ENCODE measurements around the gene TRPM2. TPM values are rescaled to one million over a fixed set of nuclear protein-coding genes. Genes with fewer than 3 reads are reported as not detected.
A peak's percentile ranks its signal among the peaks of the same experiment; 100 is the strongest.
"Not testable (repeated sequence)": the region's sequence is repeated elsewhere in the genome, so short reads cannot be mapped to it uniquely, and the experiment has no call there.

Gene TRPM2
- total and polyA plus RNA-seq, 8 donors: 0.46 to 8.7 (median 2.6) TPM

DNA sequence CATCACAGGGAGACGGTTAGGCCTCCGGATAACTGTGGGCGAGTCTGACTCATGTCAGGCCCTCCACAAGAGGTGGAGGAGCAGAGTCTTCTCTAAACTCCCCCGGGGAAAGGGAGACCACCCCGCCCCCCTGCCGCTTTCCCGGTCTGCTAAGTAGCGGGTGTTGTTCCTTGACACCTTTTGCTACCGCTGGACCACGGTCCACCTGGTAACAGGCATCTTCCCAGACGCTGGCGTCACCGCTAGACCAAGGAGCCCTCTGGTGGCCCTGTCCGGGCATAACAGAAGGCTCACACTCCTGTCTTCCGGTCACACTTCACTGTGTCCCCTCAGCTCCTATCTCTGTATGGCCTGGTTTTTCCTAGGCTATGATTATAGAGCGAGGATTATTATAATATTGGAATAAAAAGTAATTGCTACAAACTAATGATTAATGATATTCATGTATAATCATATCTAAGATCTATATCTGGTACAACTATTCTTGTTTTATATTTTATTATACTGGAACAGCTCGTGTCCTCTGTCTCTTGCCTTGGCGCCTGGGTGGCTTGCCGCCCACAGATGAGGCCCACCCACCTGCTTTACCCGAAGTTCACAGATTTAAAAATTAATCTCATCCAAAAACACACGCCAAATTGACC lies 126.3 kb downstream of the TRPM2 start:
- DNase-seq (peak in 4 of 6 donors; percentile 50 to 74 (median 58)), ATAC-seq (peak in 1 of 4 donors; percentile 35)
- H3K27ac ChIP-seq; H3K9me3 ChIP-seq; H3K4me3 ChIP-seq; H3K36me3 ChIP-seq; H3K27me3 ChIP-seq; FAIRE-seq; intact Hi-C loops (cut with DNase I); H3K4me1 ChIP-seq: not testable (repeated sequence)
- WGBS, 2 donors: 42 to 46% methylated on average over 19 to 21 of the region's 21 CpGs
- TF ChIP-seq, protein P1, sequence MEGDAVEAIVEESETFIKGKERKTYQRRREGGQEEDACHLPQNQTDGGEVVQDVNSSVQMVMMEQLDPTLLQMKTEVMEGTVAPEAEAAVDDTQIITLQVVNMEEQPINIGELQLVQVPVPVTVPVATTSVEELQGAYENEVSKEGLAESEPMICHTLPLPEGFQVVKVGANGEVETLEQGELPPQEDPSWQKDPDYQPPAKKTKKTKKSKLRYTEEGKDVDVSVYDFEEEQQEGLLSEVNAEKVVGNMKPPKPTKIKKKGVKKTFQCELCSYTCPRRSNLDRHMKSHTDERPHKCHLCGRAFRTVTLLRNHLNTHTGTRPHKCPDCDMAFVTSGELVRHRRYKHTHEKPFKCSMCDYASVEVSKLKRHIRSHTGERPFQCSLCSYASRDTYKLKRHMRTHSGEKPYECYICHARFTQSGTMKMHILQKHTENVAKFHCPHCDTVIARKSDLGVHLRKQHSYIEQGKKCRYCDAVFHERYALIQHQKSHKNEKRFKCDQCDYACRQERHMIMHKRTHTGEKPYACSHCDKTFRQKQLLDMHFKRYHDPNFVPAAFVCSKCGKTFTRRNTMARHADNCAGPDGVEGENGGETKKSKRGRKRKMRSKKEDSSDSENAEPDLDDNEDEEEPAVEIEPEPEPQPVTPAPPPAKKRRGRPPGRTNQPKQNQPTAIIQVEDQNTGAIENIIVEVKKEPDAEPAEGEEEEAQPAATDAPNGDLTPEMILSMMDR (IDR thresholded peaks at IDR 0.05): peak in 3 of 4 donors; percentile 27 to 52 (median 33)

GRCh38 chr21:44480200-44481053 lies 127.0 kb downstream of the TRPM2 start:
- intact Hi-C loops (cut with DNase I): no loop called here
- H3K4me3 ChIP-seq: no peak overlapping the region
- TF ChIP-seq, protein P1 (IDR thresholded peaks at IDR 0.05): no peak
- ATAC-seq: no peak
- no peaks in the 10 kb centered on the region for H3K36me3 ChIP-seq
- WGBS, 2 donors: 81 to 82% methylated on average over 16 of the region's 16 CpGs
- H3K27ac ChIP-seq: no peak overlapping the region
- H3K27me3 ChIP-seq: no peaks in the 10 kb centered on the region
- peak in 1 of 6 donors; percentile 57 for DNase-seq
- H3K4me1 ChIP-seq: no peaks in the 10 kb centered on the region
- FAIRE-seq: no peak
- H3K9me3 ChIP-seq: no peaks in the 10 kb centered on the region

DNA sequence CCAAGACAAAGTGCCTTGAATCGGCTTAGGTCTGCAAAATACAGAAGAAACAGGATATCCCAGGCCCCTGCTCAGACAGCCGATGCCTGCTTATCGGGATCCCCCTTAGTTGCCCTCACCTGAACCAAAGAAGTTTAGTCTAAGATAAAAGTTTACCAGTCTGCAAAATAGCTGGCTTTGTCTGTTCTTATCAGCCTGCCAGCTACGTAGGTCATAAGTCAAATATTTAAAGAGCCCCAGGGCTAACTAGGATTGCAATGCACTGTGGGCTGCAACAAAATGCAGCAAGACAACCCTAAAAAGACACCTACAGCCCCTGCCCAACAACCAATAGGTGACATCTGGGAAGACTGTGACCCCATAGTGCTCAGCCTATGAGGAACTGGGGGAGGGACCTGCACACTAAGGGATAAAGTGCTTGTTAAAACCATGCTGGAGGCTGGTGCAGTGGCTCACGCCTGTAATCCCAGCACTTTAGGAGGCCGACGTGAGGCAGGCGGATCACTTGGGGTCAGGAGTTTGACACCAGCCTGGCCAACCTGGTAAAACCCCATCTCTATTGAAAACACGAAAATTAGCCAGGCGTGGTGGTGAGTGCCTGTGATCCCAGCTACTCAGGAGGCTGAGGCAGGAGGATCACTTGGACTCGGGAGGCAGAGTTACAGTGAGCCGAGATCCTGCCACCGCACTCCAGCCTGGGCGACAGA lies 129.3 kb downstream of the TRPM2 start:
- intact Hi-C loops (cut with DNase I): no loop called here
- ATAC-seq (peak in 2 of 4 donors; percentile 53 to 64), FAIRE-seq (no peak), DNase-seq (no peak)
- Histone ChIP-seq H3K4me3 (no peak overlapping the region), H3K4me1 (no peaks in the 10 kb centered on the region), H3K27me3 (no peaks in the 10 kb centered on the region), H3K27ac (no peak overlapping the region), H3K9me3 (no peaks in the 10 kb centered on the region), H3K36me3 (no peaks in the 10 kb centered on the region)
- 56 to 65% methylated on average over 14 of the region's 14 CpGs for WGBS, 2 donors
- TF ChIP-seq, protein P1 (IDR thresholded peaks at IDR 0.05): no peak

- DNase-seq (no peak), ATAC-seq (no peak), FAIRE-seq (no peak)
- intact Hi-C loops (cut with DNase I): no loop called here
- Histone ChIP-seq H3K27me3 (no peaks in the 10 kb centered on the region), H3K9me3 (no peaks in the 10 kb centered on the region), H3K36me3 (no peaks in the 10 kb centered on the region), H3K27ac (no peak overlapping the region), H3K4me1 (no peaks in the 10 kb centered on the region), H3K4me3 (no peak overlapping the region)
- TF ChIP-seq, protein P1 (IDR thresholded peaks at IDR 0.05): no peak
- 76 to 83% methylated on average over 28 of the region's 28 CpGs for WGBS, 2 donors
Observed at GRCh38 chr21:44483288-44484237, 130.1 kb downstream of the TRPM2 start.

Data from pancreas (tissue), 10 donors.